Activated T-helper 2 cell treated with anti-CD3 and anti-CD28 coated beads, Interferon-gamma antibody, Interleukin-2, Interleukin-4, amounts not matched to agents 10 μg/mL and 5 μg/mL and 100 μg/mL, durations not matched to agents 14 hours and 24 hours and 36 hours (primary cell): ENCODE data around the gene CAMTA1. TPM values are rescaled to one million over a fixed set of nuclear protein-coding genes. Genes with fewer than 3 reads are reported as not detected.
"Not testable (repeated sequence)": the region's sequence is repeated elsewhere in the genome, so short reads cannot be mapped to it uniquely, and the experiment has no call there.

Source experiments
- DNase-seq: peaks from one replicate; pipeline ENCODE4 v3.0.0; 2021; ENCODE audit warnings: low spot score
- H3K27ac Mint-ChIP-seq: one replicate; pipeline ENCODE4 v1.8.0; 2021; ENCODE audit warnings: mixed read lengths
- H3K27me3 Mint-ChIP-seq: one replicate; pipeline ENCODE4 v1.8.0; 2021; ENCODE audit warnings: low read depth, mixed read lengths
- H3K36me3 Mint-ChIP-seq: one replicate; pipeline ENCODE4 v1.8.0; 2021; ENCODE audit warnings: low read depth, mixed read lengths
- H3K4me1 Mint-ChIP-seq: one replicate; pipeline ENCODE4 v1.8.0; 2021; ENCODE audit warnings: low read depth, mixed read lengths
- H3K4me3 Mint-ChIP-seq: one replicate; pipeline ENCODE4 v1.8.0; 2021; ENCODE audit warnings: low read depth, mild to moderate bottlenecking, moderate library complexity, mixed read lengths
- H3K9me3 Mint-ChIP-seq: one replicate; pipeline ENCODE4 v1.8.0; 2021; ENCODE audit warnings: mixed read lengths
- intact Hi-C: fragments of 100-400 bp; cut with micrococcal nuclease; formaldehyde crosslinking; loops from one replicate; pipeline ENCODE4 v1.15.1; 2023
- total RNA-seq: library from RNA; stranded (reverse); gene quantifications from 2 replicates; pipeline ENCODE4 v1.2.3, GENCODE V29; 2022

The CAMTA1 gene
- total RNA-seq, 1 donor from 2014 or later, result 62.9 TPM

DNA sequence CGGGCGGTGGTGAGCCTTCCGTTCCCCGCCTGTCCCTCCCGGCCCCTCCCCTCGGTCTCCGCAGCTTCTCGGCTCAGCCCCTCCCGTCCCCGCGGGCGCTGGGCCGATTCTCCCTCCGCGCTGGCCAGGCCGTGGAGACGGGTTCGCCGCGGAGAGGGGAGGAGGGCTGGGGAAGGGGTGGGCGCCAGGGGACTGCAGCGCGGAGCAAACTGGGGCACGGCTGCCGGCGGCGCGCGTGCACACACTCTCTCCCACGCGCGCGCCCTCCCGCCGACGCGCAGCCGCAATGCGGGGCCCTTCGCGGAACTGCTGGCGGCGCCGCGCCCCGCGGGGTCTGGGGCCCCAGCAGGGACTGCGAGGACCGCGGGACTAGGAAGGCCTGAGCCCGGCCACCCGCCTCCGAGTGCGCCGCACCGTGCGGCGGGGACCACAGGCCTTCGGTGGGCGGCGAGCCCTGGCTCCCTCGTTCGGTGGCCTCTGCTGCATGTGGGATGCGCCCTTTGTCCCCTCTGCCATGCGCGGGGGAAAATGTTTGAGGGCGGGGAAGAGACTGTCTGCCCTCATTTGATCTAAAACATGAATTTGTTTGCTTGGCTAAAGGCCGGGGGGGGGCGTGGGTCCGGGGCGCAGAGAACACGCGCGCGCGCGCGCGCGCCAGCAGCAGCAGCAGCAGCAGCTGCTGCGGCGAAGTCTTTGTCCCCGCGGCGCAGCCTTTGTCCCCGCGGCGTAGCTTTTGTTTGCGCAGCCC, 895.1 kb downstream of the CAMTA1 start:
- Mint-ChIP-seq H3K27ac (no peak overlapping the region), H3K4me3 (peak overlapping the region; percentile 64), H3K4me1 (no peaks in the 10 kb centered on the region), H3K36me3 (no peaks in the 10 kb centered on the region), H3K27me3 (peaks cover 25% of the 10 kb centered on the region), H3K9me3 (no peaks in the 10 kb centered on the region)
- intact Hi-C loops, result no loop called here
- no peak for DNase-seq

DNA sequence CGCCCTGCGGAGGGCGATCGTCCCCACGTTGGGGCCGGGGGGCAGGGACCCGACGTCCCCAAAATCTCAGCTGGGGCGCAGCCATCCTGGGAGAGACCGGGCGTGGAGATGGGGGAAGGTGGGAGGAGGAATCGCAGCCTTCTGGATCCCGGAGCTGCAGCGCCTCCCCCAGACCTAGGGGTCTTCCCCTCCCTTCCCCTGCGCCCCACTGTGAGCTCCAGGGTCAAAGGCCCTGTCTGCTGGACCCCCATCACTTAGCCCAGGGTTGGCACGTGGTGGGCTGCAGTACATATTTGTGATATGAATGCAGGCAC, 895.7 kb downstream of the CAMTA1 start:
- no peaks in the 10 kb centered on the region for H3K36me3 Mint-ChIP-seq
- intact Hi-C loops, result no loop called here
- H3K4me3 Mint-ChIP-seq, result peak overlapping the region; percentile 64
- H3K4me1 Mint-ChIP-seq, result no peaks in the 10 kb centered on the region
- no peaks in the 10 kb centered on the region for H3K9me3 Mint-ChIP-seq
- no peak for DNase-seq
- no peak overlapping the region for H3K27ac Mint-ChIP-seq
- H3K27me3 Mint-ChIP-seq, result peaks cover 25% of the 10 kb centered on the region

- no peaks in the 10 kb centered on the region for H3K36me3 Mint-ChIP-seq
- DNase-seq, result no peak
- no peak overlapping the region for H3K4me3 Mint-ChIP-seq
- no peaks in the 10 kb centered on the region for H3K9me3 Mint-ChIP-seq
- H3K27ac Mint-ChIP-seq, result no peak overlapping the region
- H3K4me1 Mint-ChIP-seq, result no peaks in the 10 kb centered on the region
- peaks cover 25% of the 10 kb centered on the region for H3K27me3 Mint-ChIP-seq
- intact Hi-C loops, result no loop called here
These were observed 896.1 kb downstream of the CAMTA1 start for GRCh38 chr1:7681401-7681800.

DNA sequence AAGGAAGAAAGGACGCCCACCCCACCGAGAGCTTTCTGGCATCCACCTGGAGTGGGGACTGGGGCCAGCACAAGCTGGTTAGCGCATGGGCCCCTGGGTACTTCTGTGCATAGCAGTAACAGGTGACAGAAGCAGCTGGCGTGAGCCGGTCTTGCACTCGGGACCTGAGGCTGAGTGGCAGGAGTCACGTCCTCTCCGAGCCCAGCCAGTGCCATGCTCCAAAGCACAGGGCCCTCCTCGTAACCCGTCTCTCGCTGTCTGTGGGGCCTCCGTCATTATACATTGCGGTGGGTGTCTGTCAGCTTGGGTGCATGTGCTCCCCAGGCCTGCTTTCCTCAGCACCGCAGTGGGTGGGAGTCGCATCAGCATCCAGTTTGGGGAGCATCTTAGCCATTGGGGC, 898.3 kb downstream of the CAMTA1 start:
- intact Hi-C loops, result no loop called here
- Mint-ChIP-seq H3K36me3 (no peaks in the 10 kb centered on the region), H3K9me3 (no peaks in the 10 kb centered on the region), H3K4me3 (no peak overlapping the region), H3K27ac (no peak overlapping the region), H3K4me1 (no peaks in the 10 kb centered on the region), H3K27me3 (peaks cover 25% of the 10 kb centered on the region)
- DNase-seq, result no peak

- intact Hi-C loops, result no loop called here
- Mint-ChIP-seq H3K36me3 (no peaks in the 10 kb centered on the region), H3K27ac (no peak overlapping the region), H3K27me3 (peaks cover 20% of the 10 kb centered on the region), H3K4me3 (no peak overlapping the region), H3K4me1 (no peaks in the 10 kb centered on the region), H3K9me3 (no peaks in the 10 kb centered on the region)
- DNase-seq, result no peak
These were observed 898.9 kb downstream of the CAMTA1 start for GRCh38 chr1:7684132-7684531.

- no peaks in the 10 kb centered on the region for H3K36me3 Mint-ChIP-seq
- no peak overlapping the region for H3K4me3 Mint-ChIP-seq
- intact Hi-C loops, result no loop called here
- no peaks in the 10 kb centered on the region for H3K9me3 Mint-ChIP-seq
- no peak overlapping the region for H3K27ac Mint-ChIP-seq
- H3K27me3 Mint-ChIP-seq, result peaks cover 15% of the 10 kb centered on the region
- no peak for DNase-seq
- no peaks in the 10 kb centered on the region for H3K4me1 Mint-ChIP-seq
These were observed 899.8 kb downstream of the CAMTA1 start for GRCh38 chr1:7684861-7685635.

GRCh38 chr1:7686301-7686850, 901.1 kb downstream of the CAMTA1 start:
- no peaks in the 10 kb centered on the region for H3K9me3 Mint-ChIP-seq
- H3K4me3 Mint-ChIP-seq, result no peak overlapping the region
- no peak overlapping the region for H3K27ac Mint-ChIP-seq
- intact Hi-C loops, result no loop called here
- H3K4me1 Mint-ChIP-seq, result no peaks in the 10 kb centered on the region
- H3K27me3 Mint-ChIP-seq, result peaks cover 9% of the 10 kb centered on the region
- H3K36me3 Mint-ChIP-seq, result no peaks in the 10 kb centered on the region
- DNase-seq, result no peak

DNA sequence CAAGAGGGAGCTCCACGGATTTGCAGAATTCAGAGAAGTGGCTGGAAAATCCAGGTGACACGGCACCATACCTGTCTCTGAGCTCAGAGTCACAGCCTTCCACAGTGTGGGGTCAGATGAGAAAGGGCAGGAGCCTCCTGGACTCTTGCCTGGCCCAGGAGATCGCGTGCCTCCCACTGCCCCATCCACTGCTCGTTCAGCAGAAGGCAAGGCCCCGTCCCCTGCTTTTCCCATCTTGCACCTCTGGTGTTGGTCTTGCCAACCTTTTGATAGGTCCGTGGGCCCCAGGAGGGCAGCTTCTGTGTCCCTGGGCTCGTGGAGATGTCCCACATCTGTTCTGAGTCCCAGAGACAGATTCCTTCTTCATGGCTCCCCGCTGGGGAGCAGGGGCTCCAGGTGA, 902.2 kb downstream of the CAMTA1 start:
- intact Hi-C loops, result no loop called here
- Mint-ChIP-seq H3K4me3 (no peak overlapping the region), H3K9me3 (no peaks in the 10 kb centered on the region)

DNA sequence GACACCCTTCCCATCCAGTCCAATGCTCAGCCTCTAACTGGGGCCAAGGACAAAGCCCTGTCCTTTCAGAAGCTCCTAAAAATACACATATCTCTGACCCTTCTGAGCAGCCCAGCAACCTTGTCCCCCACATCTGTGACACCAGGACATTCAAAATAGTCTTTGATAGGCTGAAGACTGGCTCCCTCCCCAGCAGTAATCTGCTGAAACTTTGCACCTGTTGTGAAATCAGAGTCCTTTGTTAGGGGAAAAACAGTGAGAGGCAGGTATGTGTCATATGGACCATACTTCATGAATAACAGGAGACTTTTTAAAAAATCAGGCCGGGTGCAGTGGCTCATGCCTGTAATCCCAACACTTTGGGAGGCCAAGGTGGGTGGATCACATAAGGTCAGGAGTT, 903.4 kb downstream of the CAMTA1 start:
- no peak overlapping the region for H3K27ac Mint-ChIP-seq
- no peaks in the 10 kb centered on the region for H3K4me1 Mint-ChIP-seq
- H3K4me3 Mint-ChIP-seq, result no peak overlapping the region
- intact Hi-C loops, result no loop called here
- H3K36me3 Mint-ChIP-seq, result no peaks in the 10 kb centered on the region
- no peak for DNase-seq
- H3K9me3 Mint-ChIP-seq, result no peaks in the 10 kb centered on the region
- peaks cover 1% of the 10 kb centered on the region for H3K27me3 Mint-ChIP-seq

More for the DNA sequence above, 902.2 kb downstream of the CAMTA1 start:
- no peaks in the 10 kb centered on the region for H3K36me3 Mint-ChIP-seq
- DNase-seq, result no peak
- peaks cover 2% of the 10 kb centered on the region for H3K27me3 Mint-ChIP-seq
- H3K27ac Mint-ChIP-seq, result no peak overlapping the region
- H3K4me1 Mint-ChIP-seq, result no peaks in the 10 kb centered on the region

GRCh38 chr1:7689307-7689706, 904.1 kb downstream of the CAMTA1 start:
- H3K27ac Mint-ChIP-seq, H3K4me3 Mint-ChIP-seq, intact Hi-C loops, H3K36me3 Mint-ChIP-seq, H3K27me3 Mint-ChIP-seq, H3K9me3 Mint-ChIP-seq, H3K4me1 Mint-ChIP-seq, DNase-seq: not testable (repeated sequence)

- Mint-ChIP-seq H3K4me1 (no peaks in the 10 kb centered on the region), H3K4me3 (no peak overlapping the region), H3K9me3 (no peaks in the 10 kb centered on the region), H3K36me3 (no peaks in the 10 kb centered on the region), H3K27me3 (peaks cover 1% of the 10 kb centered on the region), H3K27ac (no peak overlapping the region)
- intact Hi-C loops, result no loop called here
- no peak for DNase-seq
These were observed 904.8 kb downstream of the CAMTA1 start for GRCh38 chr1:7690076-7690475.

DNA sequence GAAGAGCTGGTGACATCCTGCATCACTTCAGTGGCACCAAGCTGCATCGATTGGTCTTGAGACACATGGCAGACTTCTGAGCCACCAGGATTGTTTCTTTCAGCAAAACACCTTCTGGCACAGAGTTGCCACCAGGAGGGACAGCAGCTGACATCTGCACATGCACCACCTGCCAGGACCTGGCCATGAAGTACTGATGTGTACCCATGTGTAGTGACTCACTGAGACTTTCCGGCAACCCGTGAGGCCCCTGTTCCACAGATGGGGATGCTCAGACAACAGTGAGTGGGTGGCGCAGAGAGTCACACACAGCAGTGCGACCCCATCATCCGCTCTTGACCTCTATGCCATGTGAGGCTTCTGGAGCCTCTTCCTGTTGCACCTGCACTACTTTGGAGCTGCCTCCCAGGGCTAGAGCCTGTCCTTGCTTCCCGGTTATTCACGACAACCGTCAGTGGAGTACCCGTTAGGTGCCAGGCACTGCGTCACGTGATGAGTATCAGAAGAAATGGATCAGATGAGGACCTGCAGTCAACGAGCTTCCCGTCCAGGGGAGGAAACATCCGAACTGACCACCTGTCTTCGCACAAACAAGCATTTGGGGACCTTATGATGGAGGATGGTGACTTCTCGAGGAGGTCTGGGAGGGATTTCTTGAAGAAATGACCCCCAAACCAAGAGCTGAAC, 905.4 kb downstream of the CAMTA1 start:
- no peak overlapping the region for H3K4me3 Mint-ChIP-seq
- H3K27ac Mint-ChIP-seq, result no peak overlapping the region
- H3K36me3 Mint-ChIP-seq, result no peaks in the 10 kb centered on the region
- DNase-seq, result no peak
- peaks cover 1% of the 10 kb centered on the region for H3K27me3 Mint-ChIP-seq
- intact Hi-C loops, result no loop called here
- H3K9me3 Mint-ChIP-seq, result no peaks in the 10 kb centered on the region
- no peaks in the 10 kb centered on the region for H3K4me1 Mint-ChIP-seq

- H3K36me3 Mint-ChIP-seq, result no peaks in the 10 kb centered on the region
- no peak overlapping the region for H3K27ac Mint-ChIP-seq
- DNase-seq, result no peak
- H3K27me3 Mint-ChIP-seq, result peaks cover 1% of the 10 kb centered on the region
- no peaks in the 10 kb centered on the region for H3K4me1 Mint-ChIP-seq
- no peaks in the 10 kb centered on the region for H3K9me3 Mint-ChIP-seq
- no peak overlapping the region for H3K4me3 Mint-ChIP-seq
- intact Hi-C loops, result no loop called here
These were observed 906.3 kb downstream of the CAMTA1 start for GRCh38 chr1:7691576-7691975.
